GM10266 (cell line): ENCODE data around the gene SAP130.

Experiments used
- DNase-seq: peaks from one replicate; pipeline ENCODE4 v3.0.0; 2012; ENCODE audit errors: extremely low spot score
- CTCF ChIP-seq: IDR thresholded peaks from 2 replicates; pipeline ENCODE4 v1.5.1; 2012; ENCODE audit warnings: mild to moderate bottlenecking, low read depth; ENCODE audit not compliant: control insufficient read depth, insufficient read depth; ENCODE audit errors: missing control alignments

Gene SAP130

GRCh38 chr2:127985026-127985734 lies 42.7 kb downstream of the SAP130 start:
- TF ChIP-seq CTCF = no peak
- DNase-seq = no peak

- no peak for TF ChIP-seq CTCF
- DNase-seq = no peak
Observed at GRCh38 chr2:127984551-127984950, 43.3 kb downstream of the SAP130 start.

GRCh38 chr2:127969446-127969845 lies 58.4 kb downstream of the SAP130 start:
- no peak for DNase-seq
- no peak for TF ChIP-seq CTCF

GRCh38 chr2:127968610-127969339 lies 59.1 kb downstream of the SAP130 start:
- no peak for TF ChIP-seq CTCF
- no peak for DNase-seq

GRCh38 chr2:127961729-127962128 lies 66.1 kb downstream of the SAP130 start:
- DNase-seq = no peak
- no peak for TF ChIP-seq CTCF

GRCh38 chr2:127957240-127957639 lies 70.6 kb downstream of the SAP130 start:
- DNase-seq = no peak
- no peak for TF ChIP-seq CTCF

GRCh38 chr2:127954857-127955256 lies 73.0 kb downstream of the SAP130 start:
- DNase-seq = no peak
- no peak for TF ChIP-seq CTCF
